ENCODE results near the gene FGF14.

FGF14 gene

GRCh38 chr13:102399791-102400674 lies 1.8 kb downstream of the FGF14 start:
- H3K27ac ChIP-seq (ENCODE audit: poor library complexity, severe bottlenecking): no peak overlapping the region
- TF ChIP-seq CTCF (IDR thresholded peaks at IDR 0.05; ENCODE audit: poor library complexity, severe bottlenecking): peak; percentile 35
- H3K9me3 ChIP-seq (ENCODE audit: severe bottlenecking): no peaks in the 10 kb centered on the region
- H3K36me3 ChIP-seq (ENCODE audit: low read depth): no peaks in the 10 kb centered on the region
- peak overlapping the region; percentile 39 for H3K4me3 ChIP-seq (ENCODE audit: severe bottlenecking)
- DNase-seq (ENCODE audit: low spot score) (no peak), ATAC-seq (ENCODE audit: low read depth) (peak; percentile 57)
- H3K4me1 ChIP-seq (ENCODE audit: insufficient read depth, poor library complexity, severe bottlenecking): no peaks in the 10 kb centered on the region
- peaks cover 10% of the 10 kb centered on the region for H3K27me3 ChIP-seq (ENCODE audit: insufficient read depth, poor library complexity, severe bottlenecking)

GRCh38 chr13:102395939-102396338 lies 5.9 kb downstream of the FGF14 start:
- Histone ChIP-seq H3K27me3 (ENCODE audit: insufficient read depth, poor library complexity, severe bottlenecking) (peaks cover 5% of the 10 kb centered on the region), H3K27ac (ENCODE audit: poor library complexity, severe bottlenecking) (no peak overlapping the region), H3K9me3 (ENCODE audit: severe bottlenecking) (no peaks in the 10 kb centered on the region), H3K4me3 (ENCODE audit: severe bottlenecking) (no peak overlapping the region), H3K36me3 (ENCODE audit: low read depth) (no peaks in the 10 kb centered on the region), H3K4me1 (ENCODE audit: insufficient read depth, poor library complexity, severe bottlenecking) (no peaks in the 10 kb centered on the region)
- TF ChIP-seq CTCF (IDR thresholded peaks at IDR 0.05; ENCODE audit: poor library complexity, severe bottlenecking): no peak
- ATAC-seq (ENCODE audit: low read depth) (no peak), DNase-seq (ENCODE audit: low spot score) (no peak)

GRCh38 chr13:102395174-102395573 lies 6.7 kb downstream of the FGF14 start:
- Histone ChIP-seq H3K9me3 (ENCODE audit: severe bottlenecking) (no peaks in the 10 kb centered on the region), H3K4me1 (ENCODE audit: insufficient read depth, poor library complexity, severe bottlenecking) (no peaks in the 10 kb centered on the region), H3K27ac (ENCODE audit: poor library complexity, severe bottlenecking) (peak overlapping the region; percentile 17), H3K27me3 (ENCODE audit: insufficient read depth, poor library complexity, severe bottlenecking) (no peaks in the 10 kb centered on the region), H3K4me3 (ENCODE audit: severe bottlenecking) (peak overlapping the region; percentile 52), H3K36me3 (ENCODE audit: low read depth) (no peaks in the 10 kb centered on the region)
- ATAC-seq (ENCODE audit: low read depth) (no peak), DNase-seq (ENCODE audit: low spot score) (no peak)
- no peak for TF ChIP-seq CTCF (IDR thresholded peaks at IDR 0.05; ENCODE audit: poor library complexity, severe bottlenecking)

GRCh38 chr13:102394158-102395053 lies 7.4 kb downstream of the FGF14 start:
- H3K27ac ChIP-seq (ENCODE audit: poor library complexity, severe bottlenecking): peak overlapping the region; percentile 17
- peak; percentile 58 for TF ChIP-seq CTCF (IDR thresholded peaks at IDR 0.05; ENCODE audit: poor library complexity, severe bottlenecking)
- ATAC-seq (ENCODE audit: low read depth) (peak; percentile 81), DNase-seq (ENCODE audit: low spot score) (peak; percentile 87)
- no peaks in the 10 kb centered on the region for H3K27me3 ChIP-seq (ENCODE audit: insufficient read depth, poor library complexity, severe bottlenecking)
- no peaks in the 10 kb centered on the region for H3K36me3 ChIP-seq (ENCODE audit: low read depth)
- H3K4me1 ChIP-seq (ENCODE audit: insufficient read depth, poor library complexity, severe bottlenecking): no peaks in the 10 kb centered on the region
- H3K4me3 ChIP-seq (ENCODE audit: severe bottlenecking): peak overlapping the region; percentile 52
- H3K9me3 ChIP-seq (ENCODE audit: severe bottlenecking): no peaks in the 10 kb centered on the region
